Stimulated activated CD8-positive, alpha-beta memory T cell treated with anti-CD3 and anti-CD28 coated beads, Interleukin-12 subunit alpha, Interleukin-12 subunit beta, amount 100 ng/mL, for 4 hours (primary cell): ENCODE data around the gene DST.
"Not testable (repeated sequence)": the region's sequence is repeated elsewhere in the genome, so short reads cannot be mapped to it uniquely, and the experiment has no call there.

Experiments
- DNase-seq: peaks from one replicate; pipeline ENCODE4 v3.0.0-alpha.2; 2020; ENCODE audit warnings: low read depth

DST gene

GRCh38 chr6:56661338-56661737 is 18.6 kb upstream of the DST start:
- DNase-seq: not testable (repeated sequence)

GRCh38 chr6:56660381-56660730 is 17.7 kb upstream of the DST start:
- DNase-seq: no peak

GRCh38 chr6:56659721-56660380 is 17.2 kb upstream of the DST start:
- DNase-seq: no peak

- no peak for DNase-seq
These were observed 15.6 kb upstream of the DST start for GRCh38 chr6:56658326-56658725.

GRCh38 chr6:56657354-56657753 is 14.7 kb upstream of the DST start:
- DNase-seq: no peak

- no peak for DNase-seq
These were observed 13.8 kb upstream of the DST start for GRCh38 chr6:56656466-56656865.

GRCh38 chr6:56655996-56656395 is 13.3 kb upstream of the DST start:
- DNase-seq: no peak

GRCh38 chr6:56655249-56655648 is 12.6 kb upstream of the DST start:
- DNase-seq: no peak

- no peak for DNase-seq
These were observed 10.3 kb upstream of the DST start for GRCh38 chr6:56652994-56653393.

GRCh38 chr6:56652231-56652630 is 9.5 kb upstream of the DST start:
- no peak for DNase-seq

GRCh38 chr6:56650191-56650590 is 7.5 kb upstream of the DST start:
- DNase-seq: no peak

GRCh38 chr6:56649782-56650181 is 7.1 kb upstream of the DST start:
- no peak for DNase-seq

GRCh38 chr6:56649053-56649769 is 6.5 kb upstream of the DST start:
- no peak for DNase-seq

- DNase-seq: no peak
These were observed 4.6 kb upstream of the DST start for GRCh38 chr6:56647172-56647762.

- DNase-seq: no peak
These were observed 1.7 kb upstream of the DST start for GRCh38 chr6:56644366-56644765.

- DNase-seq: no peak
These were observed 845 bp upstream of the DST start for GRCh38 chr6:56643379-56644089.

- DNase-seq: no peak
These were observed 2.3 kb downstream of the DST start for GRCh38 chr6:56640374-56640773.

GRCh38 chr6:56638760-56639159 is 3.9 kb downstream of the DST start:
- no peak for DNase-seq

- DNase-seq: no peak
These were observed 5.0 kb downstream of the DST start for GRCh38 chr6:56637640-56638039.

- no peak for DNase-seq
These were observed 14.6 kb downstream of the DST start for GRCh38 chr6:56628105-56628504.

- DNase-seq: no peak
These were observed 17.3 kb downstream of the DST start for GRCh38 chr6:56625356-56625755.

GRCh38 chr6:56624728-56625069 is 18.0 kb downstream of the DST start:
- no peak for DNase-seq
